H1 (cell line): Measurements from ENCODE around the gene LRPAP1. TPM values are rescaled to one million over a fixed set of nuclear protein-coding genes. Genes with fewer than 3 reads are reported as not detected.

ENCODE experiments used
- CTCF ChIA-PET: fragments of 300-600 bp; sonication (Branson Sonifier 250); formaldehyde crosslinking; loops from one replicate; lab custom pipeline; 2021; ENCODE audit not compliant: partially characterized antibody; lab: Charles Lee
- POLR2A ChIA-PET: fragments of 300-600 bp; sonication (Branson Sonifier 250); formaldehyde crosslinking; loops from one replicate; lab custom pipeline; 2021; ENCODE audit warnings: inconsistent platforms; ENCODE audit not compliant: partially characterized antibody; lab: Charles Lee
- DNase-seq, 2 experiments: peaks; one replicate each; pipeline versions ENCODE4 v3.0.0 to v3.0.0-alpha.2; 2010 to 2022; ENCODE audit warnings: low spot score in 2 of 2, low read depth in 1 of 2, mixed read lengths in 1 of 2
- FAIRE-seq: peaks from 2 replicates; lab custom pipeline; 2011; peaks lifted over from hg19 to GRCh38; lab: Jason Lieb, UNC
- H2AFZ ChIP-seq: 2 replicates; pipeline ENCODE4 v1.8.1; 2012; ENCODE audit warnings: low read length, inconsistent platforms
- H2AK5ac ChIP-seq: 2 replicates; pipeline ENCODE4 v1.6.1; 2013; ENCODE audit warnings: low read depth, low read length
- H2BK120ac ChIP-seq: replicated peaks from 2 replicates; pipeline ENCODE3; 2013; ENCODE audit warnings: low read depth, low read length, inconsistent platforms
- H2BK12ac ChIP-seq: 2 replicates; pipeline ENCODE4 v1.6.1; 2013; ENCODE audit warnings: low read depth, low read length
- H2BK15ac ChIP-seq: 2 replicates; pipeline ENCODE4 v1.6.1; 2013; ENCODE audit warnings: low read length
- H2BK20ac ChIP-seq: 2 replicates; pipeline ENCODE4 v1.6.1; 2013; ENCODE audit warnings: low read length
- H2BK5ac ChIP-seq: 2 replicates; pipeline ENCODE4 v1.6.1; 2013; ENCODE audit warnings: low read depth, low read length
- H3K14ac ChIP-seq: 2 replicates; pipeline ENCODE4 v1.6.1; 2013; ENCODE audit warnings: inconsistent platforms; ENCODE audit not compliant: insufficient read length
- H3K18ac ChIP-seq: 2 replicates; pipeline ENCODE4 v1.6.1; 2013; ENCODE audit warnings: low read length; ENCODE audit errors: extremely low read depth
- H3K23ac ChIP-seq: 2 replicates; pipeline ENCODE4 v1.6.1; 2013; ENCODE audit warnings: inconsistent platforms; ENCODE audit not compliant: insufficient read length
- H3K23me2 ChIP-seq: 2 replicates; pipeline ENCODE4 v1.6.1; 2013; ENCODE audit warnings: low read depth, low read length
- H3K27ac ChIP-seq: 2 replicates; pipeline ENCODE4 v1.6.1; 2011; ENCODE audit warnings: low read depth, low read length, inconsistent platforms
- H3K27me3 ChIP-seq, 4 experiments: replicated peaks in 1 of 4; 1 replicate in 1 of 4; 2 replicates in 3 of 4; pipeline versions ENCODE4 v1.6.1 to v1.8.1; 2011 to 2013; ENCODE audit warnings: low read length in 3 of 4, mild to moderate bottlenecking in 3 of 4, inconsistent platforms in 2 of 4, mixed read lengths in 2 of 4, moderate library complexity in 1 of 4; ENCODE audit not compliant: control insufficient read depth in 3 of 4, insufficient read depth in 3 of 4; ENCODE audit errors: extremely low read depth in 1 of 4
- H3K36me3 ChIP-seq, 4 experiments: 2 replicates each; pipeline versions ENCODE4 v1.6.1 to v1.8.1; 2011 to 2013; ENCODE audit warnings: mild to moderate bottlenecking in 4 of 4, low read length in 3 of 4, moderate library complexity in 2 of 4, control low read depth in 1 of 4, inconsistent platforms in 1 of 4; ENCODE audit not compliant: insufficient read depth in 4 of 4, control insufficient read depth in 2 of 4
- H3K4ac ChIP-seq: replicated peaks from 2 replicates; pipeline ENCODE3; 2013; ENCODE audit warnings: low read length, low read depth, mixed read lengths, inconsistent platforms; ENCODE audit not compliant: insufficient read length
- H3K4me1 ChIP-seq, 4 experiments: replicated peaks in 1 of 4; 1 replicate in 1 of 4; 2 replicates in 3 of 4; pipeline versions ENCODE4 v1.6.1 to v1.8.1; 2011 to 2013; ENCODE audit warnings: low read length in 3 of 4, inconsistent platforms in 2 of 4, mixed read lengths in 1 of 4; ENCODE audit not compliant: insufficient read depth in 4 of 4, control insufficient read depth in 3 of 4
- H3K4me2 ChIP-seq, 2 experiments: 2 replicates each; pipeline versions ENCODE4 v1.6.1 to v1.8.1; 2011 to 2013; ENCODE audit warnings: low read depth in 2 of 2, low read length in 2 of 2, control low read depth in 1 of 2, inconsistent platforms in 1 of 2, mild to moderate bottlenecking in 1 of 2; ENCODE audit not compliant: insufficient read depth in 1 of 2
- H3K4me3 ChIP-seq, 4 experiments: fragments of 200-600, 300-600 bp in 1 of 4; sonication (generic), shearing (Covaris generic), sonication (Bioruptor Twin) in 1 of 4; 2 replicates each; pipeline versions ENCODE4 v1.5.1 to v1.8.1; 2011 to 2016; ENCODE audit warnings: low read length in 4 of 4, low read depth in 3 of 4, control low read depth in 2 of 4, inconsistent platforms in 2 of 4, mild to moderate bottlenecking in 2 of 4, mixed read lengths in 1 of 4, moderate library complexity in 1 of 4; ENCODE audit not compliant: insufficient read depth in 2 of 4; ENCODE audit errors: extremely low read depth in 1 of 4
- H3K56ac ChIP-seq: replicated peaks from 2 replicates; pipeline ENCODE3; 2013; ENCODE audit warnings: low read depth, mild to moderate bottlenecking, mixed read lengths, low read length, inconsistent platforms; ENCODE audit not compliant: insufficient read length
- H3K79me1 ChIP-seq: 2 replicates; pipeline ENCODE4 v1.6.1; 2013; ENCODE audit warnings: low read depth, low read length, control low read depth
- H3K79me2 ChIP-seq, 2 experiments: 2 replicates each; pipeline versions ENCODE4 v1.6.1 to v1.8.1; 2012 to 2013; ENCODE audit warnings: low read length in 2 of 2, mild to moderate bottlenecking in 2 of 2, inconsistent platforms in 1 of 2; ENCODE audit not compliant: insufficient read depth in 2 of 2, control insufficient read depth in 1 of 2
- H3K9ac ChIP-seq, 4 experiments: replicated peaks in 1 of 4; 1 replicate in 1 of 4; 2 replicates in 3 of 4; pipeline versions ENCODE4 v1.6.1 to v1.8.1; 2011 to 2013; ENCODE audit warnings: low read depth in 3 of 4, low read length in 3 of 4, control low read depth in 2 of 4, mild to moderate bottlenecking in 2 of 4, moderate library complexity in 2 of 4, inconsistent platforms in 1 of 4; ENCODE audit errors: extremely low read depth in 1 of 4
- H3K9me3 ChIP-seq, 2 experiments: 2 replicates each; pipeline versions ENCODE4 v1.6.1 to v1.8.1; 2012 to 2013; ENCODE audit warnings: mild to moderate bottlenecking in 2 of 2, moderate library complexity in 2 of 2, control low read depth in 1 of 2, inconsistent platforms in 1 of 2, low read depth in 1 of 2, low read length in 1 of 2, mixed read lengths in 1 of 2; ENCODE audit not compliant: insufficient read depth in 2 of 2
- H4K20me1 ChIP-seq, 2 experiments: replicated peaks in 1 of 2; 2 replicates each; pipeline versions ENCODE3 to v1.8.1; 2011 to 2013; ENCODE audit warnings: inconsistent platforms in 2 of 2, low read length in 2 of 2, mild to moderate bottlenecking in 1 of 2; ENCODE audit not compliant: insufficient read depth in 2 of 2, control insufficient read depth in 1 of 2
- H4K5ac ChIP-seq: 2 replicates; pipeline ENCODE4 v1.6.1; 2013; ENCODE audit warnings: low read length, low read depth, mixed read lengths, inconsistent platforms; ENCODE audit not compliant: insufficient read length
- H4K8ac ChIP-seq: 2 replicates; pipeline ENCODE4 v1.8.0; 2013; ENCODE audit warnings: mild to moderate bottlenecking, moderate library complexity, low read length, inconsistent platforms; ENCODE audit not compliant: insufficient read depth; ENCODE audit errors: extremely low read depth
- H4K91ac ChIP-seq: replicated peaks from 2 replicates; pipeline ENCODE3; 2013; ENCODE audit warnings: low read length, mixed read lengths, inconsistent platforms; ENCODE audit not compliant: insufficient read length
- BCL11A ChIP-seq, 2 experiments: IDR thresholded peaks; one replicate each; pipeline ENCODE4 v1.6.1; 2011; ENCODE audit warnings: low read depth in 2 of 2, low read length in 2 of 2, mild to moderate bottlenecking in 2 of 2
- CBX5 ChIP-seq: fragments of 300-800, 300-1000 bp; sonication (generic); IDR thresholded peaks from 2 replicates; pipeline ENCODE4 v1.7.1; 2016; ENCODE audit warnings: antibody characterized with exemption, low read length, low read depth
- CTBP2 ChIP-seq: IDR thresholded peaks from 2 replicates; pipeline ENCODE4 v1.7.0; 2011; ENCODE audit warnings: borderline replicate concordance, mild to moderate bottlenecking, moderate library complexity, mixed read lengths, low read length; ENCODE audit not compliant: insufficient read depth, insufficient read length
- GABPA ChIP-seq: IDR thresholded peaks from 2 replicates; pipeline ENCODE4 v1.6.1; 2011; ENCODE audit warnings: mild to moderate bottlenecking, low read length, moderate library complexity, borderline replicate concordance; ENCODE audit not compliant: insufficient read depth
- MAFK ChIP-seq: IDR thresholded peaks from 2 replicates; pipeline ENCODE4 v1.6.1; 2012; ENCODE audit warnings: low read depth, mild to moderate bottlenecking, improper control_type of control experiment, low read length
- SIN3A ChIP-seq, 2 experiments: IDR thresholded peaks in 1 of 2; conservative IDR thresholded peaks in 1 of 2; 2 replicates each; pipeline ENCODE4 v1.6.1; 2011 to 2012; ENCODE audit warnings: low read length in 2 of 2, improper control_type of control experiment in 1 of 2, low read depth in 1 of 2, mild to moderate bottlenecking in 1 of 2
- TBP ChIP-seq: IDR thresholded peaks from 2 replicates; pipeline ENCODE4 v1.6.1; 2011; ENCODE audit warnings: low read depth, low read length, improper control_type of control experiment
- WGBS, 2 experiments: shearing (Covaris generic) in 1 of 2; methylation state at CpG; one replicate each; pipeline versions ENCODE4 v1.1.6 to v1.1.7; 2013 to 2015; ENCODE audit warnings: low lambda C conversion rate in 2 of 2, mixed read lengths in 2 of 2, inconsistent platforms in 1 of 2, low coverage in 1 of 2, missing lambda C conversion rate in 1 of 2; ENCODE audit not compliant: insufficient replicate concordance in 2 of 2, insufficient coverage in 1 of 2, insufficient read length in 1 of 2; ENCODE audit errors: extremely low coverage in 1 of 2, missing lambda C conversion rate in 1 of 2; 5-methylcytosine and 5-hydroxymethylcytosine counted together
- polyA plus RNA-seq, 7 experiments: library from polyadenylated mRNA; depleted of rRNA in 3 of 7; stranded (reverse) in 5 of 7; unstranded in 2 of 7; fragments of >200 nt in 5 of 7; fragments of 200-250 nt in 2 of 7; gene quantifications; 1 replicate in 5 of 7; 2 replicates in 1 of 7; 4 replicates in 1 of 7; pipeline versions ENCODE4 v1.2.1 to v1.2.3, GENCODE V29; 2011 to 2013; ENCODE audit warnings: missing spikeins in 2 of 7, mixed read lengths in 2 of 7
- total RNA-seq: library from RNA; stranded (reverse); fragmentation: NEBNext Ultra II Directional; extraction: Animal tissue kit (Norgen Biotek cat#: 25700); gene quantifications from 2 replicates; pipeline ENCODE4 v1.2.1, GENCODE V29; 2021
- TF ChIP-seq, protein P1 (sequence below), 3 experiments: IDR thresholded peaks; 1 replicate in 2 of 3; 2 replicates in 1 of 3; pipeline versions ENCODE4 v1.5.1 to v1.6.1; 2011; ENCODE audit warnings: low read length in 3 of 3, mild to moderate bottlenecking in 3 of 3, inconsistent platforms in 2 of 3, low read depth in 1 of 3, moderate library complexity in 1 of 3; ENCODE audit not compliant: insufficient read depth in 1 of 3; ENCODE audit errors: control extremely low read depth in 1 of 3

The LRPAP1 gene
- total and polyA plus RNA-seq, 2 of the 8 experiments (the other 6 are each of a cell fraction or from before 2014, with no cell fraction given): 31.1 to 101 TPM

DNA sequence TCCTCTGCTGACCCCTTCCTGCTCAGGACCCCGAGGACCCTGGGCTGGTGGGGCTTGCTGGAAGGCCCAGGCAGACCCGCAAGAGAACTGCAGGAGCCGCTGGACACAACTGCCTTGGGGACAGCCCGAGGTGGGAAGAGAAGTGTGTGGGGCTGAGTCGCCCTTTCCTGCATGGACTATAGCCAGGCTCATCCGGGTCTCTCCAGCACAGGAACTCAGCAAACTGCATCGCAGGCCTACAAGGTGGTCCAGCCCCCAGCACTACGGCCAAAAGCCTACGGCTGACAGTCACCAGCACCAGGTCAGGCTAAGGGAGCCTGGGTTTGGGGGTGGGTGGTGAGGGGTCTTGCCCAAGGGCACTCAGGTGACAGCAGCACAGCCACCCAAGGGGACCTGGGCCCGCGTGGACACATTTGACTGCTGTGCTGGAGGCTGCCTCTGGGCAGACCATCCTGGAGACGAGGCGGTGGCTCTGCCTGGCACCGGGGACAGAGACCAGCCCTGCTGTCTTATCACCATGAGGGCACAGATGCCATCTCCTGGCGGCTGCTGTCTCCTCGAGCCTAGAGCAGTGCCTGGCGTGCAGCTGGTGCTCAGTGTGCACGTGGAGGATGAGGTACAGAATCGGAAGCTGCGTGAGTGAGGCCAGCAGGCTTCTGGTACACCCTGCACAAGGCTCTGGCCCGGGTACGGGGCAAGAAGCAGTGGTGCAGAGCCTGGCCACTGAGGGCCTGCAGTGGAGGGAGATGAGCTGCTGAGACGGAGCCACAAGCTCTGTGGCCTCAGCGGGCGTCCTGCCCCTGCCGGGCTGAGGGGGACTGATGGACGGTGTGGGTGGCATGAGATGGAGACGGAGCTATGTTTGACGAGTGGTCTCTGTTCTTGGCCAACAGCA lies 15.1 kb downstream of the LRPAP1 start:
- Histone ChIP-seq H3K36me3 (peaks cover 17 to 70% (median 46%) of the 10 kb centered on the region in 4 experiments; a peak in 7 of 8 replicates), H3K4me2 (no peak overlapping the region), H2BK120ac (no peak overlapping the region), H3K23me2 (no peaks in the 10 kb centered on the region), H3K9me3 (no peaks in the 10 kb centered on the region), H2AFZ (no peak overlapping the region), H3K79me1 (no peaks in the 10 kb centered on the region), H3K9ac (no peak overlapping the region), H2BK12ac (no peak overlapping the region), H3K4me3 (no peak overlapping the region), H3K14ac (no peak overlapping the region), H4K8ac (no peak overlapping the region), H3K56ac (no peak overlapping the region), H2BK5ac (no peak overlapping the region), H3K27ac (no peak overlapping the region), H2BK20ac (no peak overlapping the region), H3K4me1 (0 out of 7 replicates have a peak, but pooled peaks cover 0 to 2% (median under 1%) of the 10 kb centered on the region in 4 experiments), H3K79me2 (no peaks in the 10 kb centered on the region), H3K23ac (no peak overlapping the region), H2BK15ac (no peak overlapping the region), H2AK5ac (no peak overlapping the region), H4K20me1 (peaks cover 5 to 31% of the 10 kb centered on the region in 2 experiments), H3K18ac (no peak overlapping the region), H4K5ac (no peak overlapping the region), H3K4ac (no peak overlapping the region), H3K27me3 (no peaks in the 10 kb centered on the region), H4K91ac (no peak overlapping the region)
- ChIA-PET CTCF (interaction anchor here (1.0 to 2.1 kb wide), 5 partner anchors 32 to 364 kb away, joined by 3 to 9 read pairs (median 4); no protein-coding TSS in a partner anchor), POLR2A (interaction anchor here (0.9 to 2.3 kb wide), 2 partner anchors 10 to 14 kb away, joined by 4 to 9 read pairs; no protein-coding TSS in a partner anchor)
- DNase-seq (no peak), FAIRE-seq (no peak)
- WGBS, 2 experiments: 96% methylated on average over 29 of the region's 29 CpGs; no CpG with 5 or more reads in 1 of the 2 experiments
- no peak for TF ChIP-seq TBP
- TF ChIP-seq MAFK: no peak
- no peak for TF ChIP-seq GABPA
- TF ChIP-seq, protein P1, sequence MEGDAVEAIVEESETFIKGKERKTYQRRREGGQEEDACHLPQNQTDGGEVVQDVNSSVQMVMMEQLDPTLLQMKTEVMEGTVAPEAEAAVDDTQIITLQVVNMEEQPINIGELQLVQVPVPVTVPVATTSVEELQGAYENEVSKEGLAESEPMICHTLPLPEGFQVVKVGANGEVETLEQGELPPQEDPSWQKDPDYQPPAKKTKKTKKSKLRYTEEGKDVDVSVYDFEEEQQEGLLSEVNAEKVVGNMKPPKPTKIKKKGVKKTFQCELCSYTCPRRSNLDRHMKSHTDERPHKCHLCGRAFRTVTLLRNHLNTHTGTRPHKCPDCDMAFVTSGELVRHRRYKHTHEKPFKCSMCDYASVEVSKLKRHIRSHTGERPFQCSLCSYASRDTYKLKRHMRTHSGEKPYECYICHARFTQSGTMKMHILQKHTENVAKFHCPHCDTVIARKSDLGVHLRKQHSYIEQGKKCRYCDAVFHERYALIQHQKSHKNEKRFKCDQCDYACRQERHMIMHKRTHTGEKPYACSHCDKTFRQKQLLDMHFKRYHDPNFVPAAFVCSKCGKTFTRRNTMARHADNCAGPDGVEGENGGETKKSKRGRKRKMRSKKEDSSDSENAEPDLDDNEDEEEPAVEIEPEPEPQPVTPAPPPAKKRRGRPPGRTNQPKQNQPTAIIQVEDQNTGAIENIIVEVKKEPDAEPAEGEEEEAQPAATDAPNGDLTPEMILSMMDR (IDR thresholded peaks at IDR 0.05; ENCODE audit: control extremely low read depth in 1 of 3, insufficient read depth in 1 of 3, low read depth in 1 of 3, low read length in 3 of 3): no peak
- no peak for TF ChIP-seq SIN3A (conservative IDR thresholded peaks at IDR 0.05 in 1 of 2, IDR thresholded peaks at IDR 0.05 in 1 of 2; ENCODE audit: low read depth in 1 of 2, low read length in 2 of 2)
- TF ChIP-seq CBX5: no peak
- TF ChIP-seq BCL11A (IDR thresholded peaks at IDR 0.05; ENCODE audit: low read depth in 2 of 2, low read length in 2 of 2): no peak
- no peak for TF ChIP-seq CTBP2
